ES-I3 (cell line): ENCODE measurements around the gene HTR1E.
"Not testable (repeated sequence)": the region's sequence is repeated elsewhere in the genome, so short reads cannot be mapped to it uniquely, and the experiment has no call there.

Experiments
- H3K36me3 ChIP-seq: 2 replicates; pipeline ENCODE4 v1.6.1; 2013; ENCODE audit warnings: mild to moderate bottlenecking, low read length, control low read depth, moderate library complexity; ENCODE audit not compliant: insufficient read depth
- H3K4me1 ChIP-seq: 2 replicates; pipeline ENCODE4 v1.6.1; 2013; ENCODE audit warnings: mild to moderate bottlenecking, control low read depth, low read length; ENCODE audit not compliant: insufficient read depth
- H3K9ac ChIP-seq: 2 replicates; pipeline ENCODE4 v1.6.1; 2013; ENCODE audit warnings: low read depth, mild to moderate bottlenecking, low read length, moderate library complexity
- H3K9me3 ChIP-seq: 2 replicates; pipeline ENCODE4 v1.6.1; 2013; ENCODE audit warnings: mild to moderate bottlenecking, low read length, moderate library complexity; ENCODE audit not compliant: control insufficient read depth, insufficient read depth

Gene HTR1E

DNA sequence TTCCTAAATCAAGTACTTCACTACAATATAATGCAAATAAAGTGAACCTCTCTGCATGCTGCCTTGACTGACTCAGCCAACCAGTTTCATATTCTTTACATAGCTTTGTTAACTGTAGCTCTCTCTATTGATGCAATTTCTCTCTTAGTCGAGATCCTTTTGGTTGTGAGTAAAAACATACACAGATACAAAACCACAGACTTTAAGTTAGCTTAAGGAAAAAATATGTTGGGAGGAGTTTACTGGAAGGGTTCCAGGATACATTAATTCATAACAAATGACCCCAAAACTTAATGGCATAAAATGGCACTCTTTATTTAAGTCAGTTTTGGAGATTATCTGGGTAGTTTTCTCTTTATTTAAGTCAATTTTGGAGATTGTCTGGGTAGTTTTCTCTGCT, 15.7 kb downstream of the HTR1E start:
- Histone ChIP-seq H3K9me3 (no peaks in the 10 kb centered on the region; the same call in 1 of the 2 replicates), H3K4me1 (no peaks in the 10 kb centered on the region), H3K36me3 (no peaks in the 10 kb centered on the region), H3K9ac (no peak overlapping the region)

GRCh38 chr6:86959656-86960055, 22.3 kb downstream of the HTR1E start:
- no peaks in the 10 kb centered on the region; the same call in 1 of the 2 replicates for H3K9me3 ChIP-seq
- no peaks in the 10 kb centered on the region for H3K36me3 ChIP-seq
- H3K9ac ChIP-seq: no peak overlapping the region
- no peaks in the 10 kb centered on the region for H3K4me1 ChIP-seq

- Histone ChIP-seq H3K36me3 (no peaks in the 10 kb centered on the region), H3K4me1 (no peaks in the 10 kb centered on the region), H3K9ac (no peak overlapping the region), H3K9me3 (no peaks in the 10 kb centered on the region)
These were observed 24.3 kb downstream of the HTR1E start for GRCh38 chr6:86961455-86962200.

- no peaks in the 10 kb centered on the region for H3K36me3 ChIP-seq
- H3K9me3 ChIP-seq: no peaks in the 10 kb centered on the region
- no peak overlapping the region for H3K9ac ChIP-seq
- H3K4me1 ChIP-seq: no peaks in the 10 kb centered on the region
These were observed 26.0 kb downstream of the HTR1E start for GRCh38 chr6:86963352-86963751.

GRCh38 chr6:86964029-86964579, 26.8 kb downstream of the HTR1E start:
- Histone ChIP-seq H3K9me3 (no peaks in the 10 kb centered on the region), H3K36me3 (no peaks in the 10 kb centered on the region), H3K9ac (no peak overlapping the region), H3K4me1 (no peaks in the 10 kb centered on the region)

DNA sequence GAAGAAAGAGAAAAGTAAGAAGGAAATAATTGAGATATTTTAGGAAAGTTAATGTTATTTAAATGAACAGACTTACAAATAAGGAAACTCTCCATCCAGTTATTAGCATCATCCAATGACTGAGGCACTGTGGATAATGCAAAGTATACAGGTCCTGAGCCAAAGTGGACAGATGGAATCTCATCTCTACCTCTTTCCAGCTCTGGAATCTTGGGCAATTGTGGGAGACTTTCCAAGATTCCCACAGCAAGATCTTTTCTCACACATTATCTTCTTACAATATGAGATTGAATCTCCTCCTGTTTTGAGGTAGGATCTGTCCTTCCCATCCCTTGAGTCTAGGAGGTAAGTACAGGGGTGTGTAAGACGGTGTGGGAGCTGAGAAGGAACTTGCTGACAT, 28.9 kb downstream of the HTR1E start:
- no peak overlapping the region for H3K9ac ChIP-seq
- H3K4me1 ChIP-seq: no peaks in the 10 kb centered on the region
- no peaks in the 10 kb centered on the region for H3K9me3 ChIP-seq
- no peaks in the 10 kb centered on the region for H3K36me3 ChIP-seq

DNA sequence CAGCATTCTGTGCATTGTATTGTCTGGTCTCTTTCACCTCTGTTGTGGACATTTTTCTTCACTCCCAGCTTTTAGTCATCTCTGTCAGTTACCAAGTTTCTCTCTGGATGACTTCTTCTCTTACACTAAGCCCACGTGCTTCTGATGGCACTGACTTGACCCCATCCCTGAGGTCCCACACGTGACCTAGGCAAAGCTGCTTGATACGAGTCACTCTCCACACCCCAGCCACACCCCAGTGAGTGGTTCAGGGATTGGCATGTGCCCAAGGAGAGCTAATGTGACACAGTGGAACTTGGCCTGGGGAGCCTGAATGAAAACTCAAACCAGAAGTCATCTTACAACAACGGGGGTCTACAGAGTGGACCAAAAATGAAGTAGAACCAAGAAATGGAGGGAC, 32.2 kb downstream of the HTR1E start:
- Histone ChIP-seq H3K36me3 (no peaks in the 10 kb centered on the region), H3K4me1 (no peaks in the 10 kb centered on the region), H3K9ac (no peak overlapping the region), H3K9me3 (no peaks in the 10 kb centered on the region)

- no peak overlapping the region for H3K9ac ChIP-seq
- no peaks in the 10 kb centered on the region for H3K36me3 ChIP-seq
- H3K9me3 ChIP-seq: no peaks in the 10 kb centered on the region
- H3K4me1 ChIP-seq: no peaks in the 10 kb centered on the region
These were observed 35.8 kb downstream of the HTR1E start for GRCh38 chr6:86973088-86973487.

DNA sequence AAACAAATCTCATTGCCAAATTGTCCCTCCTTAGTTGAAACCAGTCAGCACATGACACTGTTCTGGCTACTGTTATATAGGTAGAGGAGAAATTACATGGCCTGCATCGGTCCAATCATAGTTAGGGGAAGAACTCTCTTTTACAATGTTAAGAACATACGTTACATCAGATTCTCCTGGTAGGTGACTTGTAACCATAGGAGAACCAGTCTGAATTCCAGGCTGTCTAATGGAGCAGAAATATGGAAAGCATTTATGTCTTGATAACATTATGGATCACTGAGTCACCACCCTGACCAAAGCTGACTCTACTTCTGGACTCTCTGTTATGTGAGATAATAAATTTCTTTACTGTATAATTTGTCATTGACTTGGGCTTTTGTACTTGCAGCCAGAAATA, 40.9 kb downstream of the HTR1E start:
- Histone ChIP-seq H3K9ac (no peak overlapping the region), H3K4me1 (peaks cover 4% of the 10 kb centered on the region; the same call in 1 of the 2 replicates), H3K36me3 (no peaks in the 10 kb centered on the region)

GRCh38 chr6:87001494-87001893, 64.2 kb downstream of the HTR1E start:
- H3K36me3 ChIP-seq: no peaks in the 10 kb centered on the region
- no peaks in the 10 kb centered on the region for H3K4me1 ChIP-seq
- H3K9ac ChIP-seq: no peak overlapping the region
- no peaks in the 10 kb centered on the region for H3K9me3 ChIP-seq

More for the DNA sequence above, 40.9 kb downstream of the HTR1E start:
- no peaks in the 10 kb centered on the region for H3K9me3 ChIP-seq

DNA sequence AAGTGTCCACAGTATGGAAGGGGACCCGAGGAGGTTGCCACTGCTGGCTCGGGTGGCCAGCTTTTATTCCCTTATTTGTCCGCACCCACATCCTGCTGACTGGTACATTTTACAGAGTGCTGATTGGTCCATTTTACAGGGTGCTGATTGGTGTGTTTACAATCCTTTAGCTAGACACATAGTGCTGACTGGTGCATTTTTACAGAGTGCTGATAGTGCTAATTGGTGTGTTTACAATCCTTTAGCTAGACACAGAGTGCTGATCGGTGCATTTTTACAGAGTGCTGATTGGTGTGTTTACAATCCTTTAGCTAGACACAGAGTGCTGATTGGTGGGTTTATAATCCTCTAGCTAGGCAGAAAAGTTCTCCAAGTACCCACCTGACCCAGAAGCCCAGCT, 65.1 kb downstream of the HTR1E start:
- H3K36me3 ChIP-seq, H3K9me3 ChIP-seq, H3K4me1 ChIP-seq, H3K9ac ChIP-seq: not testable (repeated sequence)

GRCh38 chr6:87006541-87006940, 69.2 kb downstream of the HTR1E start:
- not testable (repeated sequence) for H3K9me3 ChIP-seq, H3K4me1 ChIP-seq, H3K9ac ChIP-seq, H3K36me3 ChIP-seq

DNA sequence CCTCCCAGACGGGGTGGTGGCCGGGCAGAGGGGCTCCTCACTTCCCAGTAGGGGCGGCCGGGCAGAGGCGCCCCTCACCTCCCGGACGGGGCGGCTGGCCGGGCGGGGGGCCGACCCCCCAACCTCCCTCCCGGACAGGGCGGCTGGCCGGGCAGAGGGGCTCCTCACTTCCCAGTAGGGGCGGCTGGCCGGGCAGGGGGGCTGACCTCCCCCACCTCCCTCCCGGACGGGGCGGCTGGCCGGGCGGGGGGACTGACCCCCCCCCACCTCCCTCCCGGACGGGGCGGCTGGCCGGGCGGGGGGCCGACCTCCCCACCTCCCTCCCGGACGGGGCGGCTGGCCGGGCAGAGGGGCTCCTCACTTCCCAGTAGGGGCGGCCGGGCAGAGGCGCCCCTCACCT, 72.3 kb downstream of the HTR1E start:
- not testable (repeated sequence) for H3K9me3 ChIP-seq, H3K9ac ChIP-seq, H3K36me3 ChIP-seq, H3K4me1 ChIP-seq

DNA sequence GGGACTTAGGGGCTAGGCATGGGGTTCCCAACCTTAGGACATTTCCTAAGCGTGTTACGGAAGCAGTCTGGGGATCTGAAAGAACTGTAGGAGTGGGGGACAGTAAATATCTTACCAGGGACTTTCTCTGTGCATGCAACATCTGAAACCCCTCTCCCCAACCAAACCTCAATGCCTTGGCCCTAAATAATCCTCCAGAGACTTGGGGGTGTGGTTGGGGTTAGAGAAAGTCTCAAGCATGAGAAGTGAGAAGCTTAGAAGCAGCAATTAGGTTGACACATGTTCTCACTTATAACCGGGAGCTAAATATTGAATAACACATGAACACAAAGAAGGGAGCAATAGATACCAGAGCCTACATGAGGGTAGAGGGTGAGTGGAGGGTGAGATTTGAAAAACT, 74.7 kb downstream of the HTR1E start:
- H3K9ac ChIP-seq: no peak overlapping the region
- no peaks in the 10 kb centered on the region for H3K36me3 ChIP-seq
- H3K9me3 ChIP-seq: no peaks in the 10 kb centered on the region
- no peaks in the 10 kb centered on the region for H3K4me1 ChIP-seq

DNA sequence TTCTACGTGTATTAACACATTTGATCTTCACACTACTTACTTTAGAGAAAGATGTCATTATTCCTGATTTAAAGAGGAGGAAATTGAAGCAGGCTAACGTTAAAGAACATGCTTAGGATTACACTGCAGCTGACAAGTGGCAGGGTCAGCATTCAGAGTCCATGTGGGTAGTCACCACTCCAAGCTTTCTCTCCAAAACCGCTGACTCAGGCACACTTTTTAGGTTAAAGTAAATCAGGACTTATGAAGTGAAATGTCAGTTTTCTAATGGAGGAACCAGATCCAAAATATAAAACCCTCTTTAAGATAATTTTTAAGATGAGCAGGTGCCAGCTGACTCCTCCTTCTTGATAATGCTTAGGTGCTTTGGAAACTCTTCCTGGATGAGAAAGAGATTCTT, 75.4 kb downstream of the HTR1E start:
- no peaks in the 10 kb centered on the region for H3K4me1 ChIP-seq
- no peak overlapping the region for H3K9ac ChIP-seq
- no peaks in the 10 kb centered on the region for H3K36me3 ChIP-seq
- no peaks in the 10 kb centered on the region for H3K9me3 ChIP-seq
